NCI-H82 treated with DMSO at 0.1 percent for 48 hours (cell line): ENCODE results near the gene ASIC1.
A peak's percentile ranks its signal among the peaks of the same experiment; 100 is the strongest.

Source experiments
- DNase-seq: peaks from one replicate; lab custom pipeline; 2025; ENCODE audit not compliant: unreplicated experiment; lab: John Stamatoyannopoulos, UW

Gene ASIC1

DNA sequence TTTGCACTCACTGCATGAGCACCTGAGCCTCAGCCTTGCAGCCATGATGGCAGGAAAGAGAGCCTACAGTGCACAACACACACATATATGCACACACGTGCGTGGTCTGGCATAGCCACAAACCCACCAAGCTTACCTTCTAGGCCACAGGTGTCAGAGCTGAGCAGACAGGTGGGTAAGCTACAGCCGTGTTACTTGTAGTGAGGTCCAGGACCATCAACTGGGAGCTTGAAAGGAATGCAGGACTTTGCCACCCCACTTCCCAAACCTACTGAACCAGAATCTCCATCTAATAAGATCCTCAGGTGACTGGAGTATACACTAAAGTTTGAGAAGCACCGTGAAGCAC lies 2.7 kb downstream of the ASIC1 start:
- no peak for DNase-seq

GRCh38 chr12:50061171-50061570 lies 3.8 kb downstream of the ASIC1 start:
- no peak for DNase-seq

DNA sequence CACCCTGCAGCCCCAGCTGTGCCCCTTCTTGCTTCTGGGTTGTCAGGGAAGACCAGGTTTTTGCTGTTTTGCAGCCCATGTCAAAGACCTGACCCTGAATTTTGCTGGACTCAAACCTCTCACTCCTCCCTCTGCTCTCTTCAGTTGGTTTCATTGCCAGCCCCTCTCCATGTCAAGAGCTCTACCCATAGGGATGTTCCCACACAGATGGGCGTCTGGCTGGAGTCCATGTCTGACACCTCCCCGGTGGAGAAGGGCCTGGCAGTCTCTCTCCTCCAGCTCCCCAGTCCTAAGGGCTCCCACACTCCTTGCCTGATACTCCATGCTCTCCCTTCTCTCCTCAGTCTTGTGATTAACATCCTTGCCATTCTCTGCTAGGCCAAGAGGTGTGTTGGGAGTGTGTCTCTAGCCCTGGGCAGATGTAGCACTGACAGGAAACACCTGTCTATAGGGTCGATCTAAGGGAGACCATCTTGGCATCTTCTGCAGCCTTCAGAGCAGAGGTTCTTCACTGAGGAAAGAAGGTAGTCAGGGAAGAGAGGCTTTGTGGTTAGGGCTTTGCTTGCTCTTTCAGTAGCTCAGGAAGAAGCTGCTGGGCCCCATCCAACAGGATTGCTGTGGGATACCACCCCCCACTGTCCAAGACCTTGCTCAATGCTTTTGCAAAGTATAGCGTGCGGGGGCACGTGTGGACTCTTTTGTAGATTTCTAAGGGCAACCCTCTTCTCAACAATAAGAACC lies 4.7 kb downstream of the ASIC1 start:
- no peak for DNase-seq

DNA sequence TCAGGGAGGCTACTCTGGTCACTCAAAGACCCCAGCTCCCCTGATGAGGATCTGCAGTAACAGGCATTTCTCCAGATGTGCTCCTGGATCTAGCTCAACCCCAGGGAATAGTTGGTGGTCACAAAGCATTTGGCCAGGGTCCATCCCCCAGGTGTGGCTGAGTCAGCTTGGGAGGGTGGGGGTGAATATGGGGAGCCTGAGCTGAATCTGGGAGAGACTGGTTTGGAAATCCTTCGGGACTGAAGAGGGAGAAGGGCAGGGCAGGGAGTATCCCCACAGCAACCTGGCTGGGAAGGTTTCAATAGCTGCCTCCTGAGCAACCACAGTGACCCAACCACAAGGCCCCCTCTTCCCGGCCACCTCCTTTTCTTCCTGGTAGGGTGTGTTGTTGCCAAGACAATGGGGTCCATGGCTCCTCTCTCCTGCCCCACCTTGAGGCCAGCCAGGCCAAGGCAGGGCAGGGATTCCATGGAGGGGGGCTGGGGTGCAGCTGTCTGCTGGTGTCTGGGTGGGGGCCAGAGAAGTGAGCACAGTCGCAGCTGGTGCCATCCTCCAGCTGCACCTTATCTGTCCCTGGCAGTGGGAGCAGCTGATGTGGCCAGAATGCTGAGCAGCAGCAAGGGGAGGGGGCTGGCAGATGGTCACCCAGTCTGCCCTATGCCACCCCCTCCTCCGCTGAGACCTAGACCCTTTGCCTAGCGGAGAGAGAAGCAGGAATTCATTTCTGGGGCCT lies 5.5 kb downstream of the ASIC1 start:
- DNase-seq = no peak

GRCh38 chr12:50065726-50066310 lies 8.4 kb downstream of the ASIC1 start:
- DNase-seq = no peak

DNA sequence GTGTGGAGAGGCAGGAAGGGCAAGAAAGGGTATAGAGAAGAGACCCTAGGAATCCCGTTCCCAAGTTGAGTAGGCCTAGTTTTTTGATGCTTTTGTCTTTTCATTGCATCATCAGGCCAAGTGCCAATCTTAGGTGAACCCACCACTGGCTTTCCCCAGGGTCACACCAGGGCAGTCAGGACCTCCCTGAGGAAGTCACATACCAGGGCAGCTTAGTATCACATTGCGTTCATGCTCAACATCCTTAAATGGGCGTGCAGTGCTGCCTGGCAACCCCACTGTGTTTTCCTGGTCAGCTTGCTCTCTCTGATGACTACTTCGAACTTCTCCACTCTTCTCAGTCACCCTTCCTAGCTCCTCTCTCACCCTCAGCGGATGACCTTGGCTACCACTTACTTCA lies 9.0 kb downstream of the ASIC1 start:
- DNase-seq = no peak

GRCh38 chr12:50069069-50069468 lies 11.7 kb downstream of the ASIC1 start:
- DNase-seq = no peak

DNA sequence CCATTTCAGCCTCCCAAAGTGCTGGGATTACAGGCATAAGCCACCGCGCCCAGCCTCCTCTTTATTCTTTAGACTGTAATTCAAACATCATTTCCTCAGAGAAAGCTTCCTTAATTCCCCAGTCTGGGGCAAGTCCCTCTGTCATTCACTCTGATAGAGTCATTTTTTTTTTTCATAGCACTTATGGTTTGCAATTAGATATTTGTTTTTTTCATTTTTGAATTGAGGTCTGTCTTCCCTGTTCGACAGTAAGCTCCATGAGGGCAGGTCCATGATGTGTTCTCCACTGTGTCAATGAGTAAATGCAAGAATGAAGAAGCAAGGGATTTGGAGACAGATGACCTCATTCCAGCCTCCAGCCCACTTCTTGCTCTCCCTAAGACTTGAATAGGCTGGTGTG lies 12.1 kb downstream of the ASIC1 start:
- DNase-seq = no peak

- DNase-seq = peak; percentile 48
These were observed 13.1 kb downstream of the ASIC1 start for GRCh38 chr12:50070314-50071060.

DNA sequence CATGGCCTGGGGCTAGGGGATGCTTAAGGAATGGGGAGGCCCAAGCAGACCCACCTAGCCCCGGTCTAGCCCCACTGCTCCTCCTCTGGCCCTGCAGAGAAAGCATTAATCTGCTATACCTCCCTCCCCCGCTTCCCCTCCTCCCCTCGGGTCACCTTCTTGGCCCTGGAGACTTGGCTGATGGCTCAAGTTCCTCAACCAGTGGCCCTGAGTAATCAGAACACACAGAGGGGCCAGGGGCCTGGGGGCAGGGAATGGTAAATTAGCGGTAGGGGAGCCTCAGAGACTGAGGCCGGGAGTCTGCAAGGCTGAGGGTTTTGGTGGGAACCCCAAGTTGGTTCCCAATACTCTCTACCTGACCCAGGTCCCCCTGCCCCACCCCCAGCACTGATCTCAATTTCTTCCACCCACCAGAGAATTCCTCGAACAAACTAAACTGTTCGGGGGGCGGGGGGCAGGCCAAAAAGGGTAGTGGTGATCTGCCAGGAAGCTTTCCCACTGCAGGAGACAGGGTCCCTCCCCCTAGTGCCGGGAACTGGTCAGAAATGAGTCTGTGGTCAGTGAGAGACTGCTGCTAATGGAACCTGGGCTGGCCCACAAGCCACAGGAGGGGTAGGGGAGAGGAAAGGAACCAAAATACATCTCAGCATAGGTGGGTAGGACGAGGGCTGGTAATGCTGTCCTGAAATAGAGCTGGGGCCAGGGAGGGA lies 15.0 kb downstream of the ASIC1 start:
- no peak for DNase-seq

DNA sequence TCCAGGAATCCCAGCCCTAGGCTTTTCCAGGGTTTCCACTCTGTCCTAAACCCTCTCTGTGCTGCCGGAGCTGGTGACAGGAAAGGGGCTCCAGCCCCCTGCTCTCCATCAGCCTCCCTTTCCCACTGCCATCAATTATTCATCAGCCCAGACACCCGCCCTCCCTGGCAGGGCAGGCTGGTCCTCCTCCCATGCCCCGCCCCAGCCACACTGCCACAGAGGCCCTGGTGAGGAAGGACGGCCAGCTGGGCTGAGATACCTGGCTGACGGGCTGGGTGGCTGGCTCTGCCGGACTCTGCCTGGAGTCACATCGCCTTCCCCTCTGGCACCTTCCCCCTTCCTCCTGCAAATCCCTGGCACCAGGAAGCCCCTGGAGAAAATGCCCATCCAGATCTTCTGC lies 15.8 kb downstream of the ASIC1 start:
- DNase-seq = no peak

DNA sequence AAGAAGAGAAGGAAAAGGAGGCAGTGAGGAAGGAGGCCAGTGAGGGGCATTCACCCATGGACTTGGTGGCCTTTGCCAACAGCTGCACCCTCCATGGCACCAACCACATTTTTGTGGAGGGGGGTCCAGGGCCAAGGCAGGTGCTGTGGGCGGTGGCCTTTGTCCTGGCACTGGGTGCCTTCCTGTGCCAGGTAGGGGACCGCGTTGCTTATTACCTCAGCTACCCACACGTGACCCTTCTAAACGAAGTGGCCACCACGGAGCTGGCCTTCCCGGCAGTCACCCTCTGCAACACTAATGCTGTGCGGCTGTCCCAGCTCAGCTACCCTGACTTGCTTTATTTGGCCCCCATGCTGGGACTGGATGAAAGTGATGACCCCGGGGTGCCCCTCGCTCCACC lies 16.3 kb downstream of the ASIC1 start:
- no peak for DNase-seq

GRCh38 chr12:50074936-50075807 lies 17.8 kb downstream of the ASIC1 start:
- peak; percentile 74 for DNase-seq

DNA sequence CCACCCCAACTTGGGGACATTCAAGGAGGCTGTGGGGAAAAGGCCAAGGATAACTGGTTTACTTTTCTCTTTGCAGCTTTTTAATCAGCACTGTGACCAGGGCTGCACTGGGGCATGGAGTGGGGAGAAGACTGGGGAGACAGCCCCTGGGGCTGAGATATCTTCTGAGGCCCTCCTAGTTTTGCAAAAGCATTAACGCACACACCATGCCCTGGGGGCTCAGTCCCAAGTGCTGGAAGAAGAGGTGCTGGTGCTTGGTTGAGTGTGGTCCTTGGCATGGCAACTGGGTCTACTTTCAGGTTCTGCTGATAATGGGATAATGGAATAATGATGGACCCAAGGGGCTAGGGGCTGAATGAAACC lies 18.4 kb downstream of the ASIC1 start:
- DNase-seq = no peak

- DNase-seq = no peak
These were observed 19.7 kb downstream of the ASIC1 start for GRCh38 chr12:50077099-50077498.

GRCh38 chr12:50078281-50078680 lies 20.9 kb downstream of the ASIC1 start:
- no peak for DNase-seq

GRCh38 chr12:50079771-50080170 lies 22.4 kb downstream of the ASIC1 start:
- DNase-seq = no peak

- no peak for DNase-seq
These were observed 23.9 kb downstream of the ASIC1 start for GRCh38 chr12:50081096-50081808.

DNA sequence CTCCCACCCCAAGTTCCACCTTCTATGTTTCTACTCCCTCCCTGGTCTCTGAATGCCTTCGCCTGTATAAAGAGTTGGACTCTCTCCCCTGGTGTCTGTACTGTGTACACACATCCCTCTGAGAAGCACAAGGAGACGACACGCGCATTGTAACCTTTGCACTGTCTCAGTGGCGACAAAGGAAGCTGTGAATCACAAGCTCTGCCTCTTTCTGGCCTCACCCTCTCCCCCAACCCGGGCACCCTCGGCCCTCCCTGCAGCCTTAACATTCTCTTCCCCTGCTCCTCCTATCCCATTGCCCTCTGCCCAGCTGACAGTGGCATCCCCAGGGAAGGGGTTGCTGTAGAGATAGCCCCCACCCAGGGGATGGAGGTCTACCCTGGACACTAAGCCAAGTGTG lies 25.2 kb downstream of the ASIC1 start:
- DNase-seq = no peak

DNA sequence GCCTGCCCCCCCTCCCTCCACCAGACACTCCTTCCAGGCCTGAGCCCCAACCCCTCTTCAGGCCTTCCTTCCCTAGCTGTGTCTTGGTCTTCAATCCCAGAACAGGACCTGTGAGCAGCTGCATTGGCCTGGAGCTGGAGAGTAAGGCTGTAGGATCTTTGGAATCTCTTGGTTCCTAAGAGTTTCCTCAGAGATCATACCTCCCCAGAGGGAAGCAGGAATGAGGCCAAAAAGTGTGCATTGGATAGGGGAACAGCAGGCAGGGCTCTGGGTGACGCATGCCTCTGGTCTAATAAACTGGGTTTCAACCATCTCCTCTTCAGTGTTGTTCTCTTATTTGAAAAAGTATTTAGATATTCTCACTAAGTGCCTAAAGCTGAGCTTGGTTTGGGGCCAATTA lies 25.9 kb downstream of the ASIC1 start:
- DNase-seq = no peak
